ENCODE data around the gene NDRG2.
"Not testable (repeated sequence)": the region's sequence is repeated elsewhere in the genome, so short reads cannot be mapped to it uniquely, and the experiment has no call there.

The NDRG2 gene

DNA sequence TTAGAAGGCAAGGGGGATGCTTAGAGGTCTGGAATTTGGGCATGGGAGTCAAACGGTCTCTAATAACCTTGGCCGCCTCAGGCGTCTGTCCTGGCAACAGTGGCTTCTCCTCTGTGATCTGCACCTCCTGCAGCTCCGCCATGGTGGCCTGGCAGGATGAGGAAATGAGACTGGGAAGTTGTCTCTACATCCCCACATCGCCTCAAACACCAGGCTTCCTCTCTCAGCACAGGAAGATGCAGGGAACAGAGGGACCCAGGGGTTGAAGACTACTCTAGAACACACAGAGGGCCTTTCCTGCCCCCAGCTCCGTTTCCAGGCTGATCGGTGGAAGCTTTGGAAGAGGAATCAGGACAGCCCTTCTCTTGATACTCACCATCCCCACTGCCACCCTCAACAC is 1.7 kb downstream of the NDRG2 start:
- no peak for ATAC-seq (replicated peaks; ENCODE audit: extremely low read depth, poor library complexity, severe bottlenecking)
- H3K27ac Mint-ChIP-seq (ENCODE audit: low read depth) = no peak overlapping the region

DNA sequence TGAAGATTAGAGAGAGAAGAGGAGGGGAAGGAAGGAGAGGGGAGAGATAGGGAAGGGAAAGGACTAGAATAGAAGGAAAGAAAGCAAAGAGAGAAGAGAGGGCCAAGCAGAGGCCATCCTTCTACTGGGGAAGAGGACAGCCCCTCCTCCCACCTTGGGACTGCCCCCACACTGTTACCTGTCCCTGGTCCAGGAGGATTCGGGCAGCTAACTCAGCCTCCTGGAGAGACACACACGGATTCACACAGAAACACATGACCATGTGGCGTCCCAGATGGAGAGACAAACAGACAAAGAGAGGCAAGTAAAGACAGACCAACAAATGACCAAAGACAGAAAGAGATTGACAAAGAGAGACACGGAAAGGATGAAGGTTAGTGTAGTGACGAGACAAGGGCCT is 2.2 kb downstream of the NDRG2 start:
- DNase-seq (ENCODE audit: low spot score in 2 of 2) = no peak
- H3K4me1 Mint-ChIP-seq = peaks cover 6% of the 10 kb centered on the region
- no peaks in the 10 kb centered on the region for H3K27me3 Mint-ChIP-seq
- no peak for ATAC-seq (replicated peaks; ENCODE audit: extremely low read depth, poor library complexity, severe bottlenecking)
- H3K36me3 Mint-ChIP-seq (ENCODE audit: insufficient read depth) = peaks cover 9% of the 10 kb centered on the region
- no peaks in the 10 kb centered on the region for H3K9me3 Mint-ChIP-seq
- H3K4me3 Mint-ChIP-seq = peak overlapping the region; percentile 33
- H3K27ac Mint-ChIP-seq (ENCODE audit: low read depth) = no peak overlapping the region

More for the DNA sequence above, 1.7 kb downstream of the NDRG2 start:
- DNase-seq (ENCODE audit: low spot score in 2 of 2) = no peak
- H3K9me3 Mint-ChIP-seq = no peaks in the 10 kb centered on the region
- peaks cover 9% of the 10 kb centered on the region for H3K36me3 Mint-ChIP-seq (ENCODE audit: insufficient read depth)
- H3K4me3 Mint-ChIP-seq = peak overlapping the region; percentile 88
- H3K4me1 Mint-ChIP-seq = peaks cover 6% of the 10 kb centered on the region
- no peaks in the 10 kb centered on the region for H3K27me3 Mint-ChIP-seq

DNA sequence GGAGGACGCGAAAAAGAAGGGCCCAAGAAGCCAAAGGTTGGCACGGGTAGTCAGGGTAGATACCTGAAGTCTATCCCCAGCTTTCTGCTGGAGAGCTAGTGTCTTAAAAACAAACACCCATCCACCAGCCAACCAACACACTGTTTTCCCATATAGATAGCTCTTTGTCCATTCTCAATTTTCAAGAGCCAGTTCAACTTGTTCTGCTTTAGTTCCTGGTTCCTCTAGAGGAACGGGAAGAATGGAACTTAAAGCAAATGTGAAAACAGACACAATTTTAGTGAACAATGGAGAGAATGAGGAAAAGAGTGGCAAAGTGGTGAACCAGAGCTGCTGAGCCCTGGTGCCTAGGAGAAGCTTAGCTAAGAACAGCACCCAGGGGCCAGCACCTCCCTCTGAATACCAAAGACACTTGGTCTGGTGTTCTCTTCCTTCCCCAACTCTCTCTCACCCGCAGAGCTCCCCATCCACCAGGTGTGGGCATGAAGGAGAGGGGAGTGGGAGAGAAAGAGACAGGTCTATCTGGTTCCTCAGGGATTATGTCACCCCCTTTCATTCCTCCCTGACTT is 3.8 kb downstream of the NDRG2 start:
- DNase-seq (ENCODE audit: low spot score in 2 of 2) = no peak
- peaks cover 6% of the 10 kb centered on the region for H3K4me1 Mint-ChIP-seq
- H3K9me3 Mint-ChIP-seq = no peaks in the 10 kb centered on the region
- no peak overlapping the region for H3K4me3 Mint-ChIP-seq
- peaks cover 12% of the 10 kb centered on the region for H3K36me3 Mint-ChIP-seq (ENCODE audit: insufficient read depth)
- no peaks in the 10 kb centered on the region for H3K27me3 Mint-ChIP-seq
- no peak overlapping the region for H3K27ac Mint-ChIP-seq (ENCODE audit: low read depth)
- no peak for ATAC-seq (replicated peaks; ENCODE audit: extremely low read depth, poor library complexity, severe bottlenecking)

DNA sequence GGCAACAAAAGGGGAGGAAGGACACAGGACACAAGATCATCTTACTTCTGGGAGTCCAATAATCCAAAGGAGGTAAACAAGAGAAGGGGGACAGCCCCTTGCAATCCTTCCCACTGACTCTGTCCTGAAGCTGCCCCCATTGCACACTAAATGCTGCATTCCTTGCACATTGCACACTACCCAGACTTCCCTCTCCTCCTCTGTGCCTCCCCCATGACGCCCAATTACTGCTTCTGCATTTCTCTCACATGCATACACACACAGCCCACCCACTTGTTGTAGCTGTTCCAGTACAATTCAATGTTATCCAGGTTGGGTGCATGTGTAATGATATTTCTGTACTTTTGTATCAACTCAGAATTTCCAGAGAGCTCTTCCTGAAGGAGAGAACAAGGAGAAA is 5.5 kb downstream of the NDRG2 start:
- DNase-seq (ENCODE audit: low spot score in 2 of 2) (no peak), ATAC-seq (replicated peaks; ENCODE audit: extremely low read depth, poor library complexity, severe bottlenecking) (no peak)
- Mint-ChIP-seq H3K36me3 (ENCODE audit: insufficient read depth) (peaks cover 10% of the 10 kb centered on the region), H3K27me3 (peaks cover under 1% of the 10 kb centered on the region), H3K9me3 (no peaks in the 10 kb centered on the region), H3K27ac (ENCODE audit: low read depth) (no peak overlapping the region), H3K4me1 (peaks cover 6% of the 10 kb centered on the region), H3K4me3 (no peak overlapping the region)

DNA sequence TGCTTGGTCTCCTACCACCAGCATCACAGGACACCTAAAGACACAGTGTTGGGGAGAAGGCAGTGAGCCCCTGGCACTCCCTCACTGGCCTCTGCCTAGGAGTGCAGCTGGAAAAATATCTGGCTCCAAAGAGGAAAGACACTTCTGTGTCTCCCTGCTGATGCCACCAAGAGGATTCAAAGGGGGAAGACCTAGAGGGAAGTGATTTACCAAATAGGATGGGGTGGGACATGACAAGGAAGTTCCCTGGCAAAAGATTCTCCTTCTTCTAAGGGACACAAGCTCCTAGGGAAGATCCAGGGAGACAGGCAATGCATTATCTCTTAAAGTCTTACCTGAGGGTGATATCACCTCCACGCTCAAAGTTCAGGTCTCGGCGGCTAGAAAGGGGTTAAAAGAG is 6.1 kb downstream of the NDRG2 start:
- no peak overlapping the region for H3K4me3 Mint-ChIP-seq
- no peak for ATAC-seq (replicated peaks; ENCODE audit: extremely low read depth, poor library complexity, severe bottlenecking)
- DNase-seq (ENCODE audit: low spot score in 2 of 2) = no peak
- H3K9me3 Mint-ChIP-seq = no peaks in the 10 kb centered on the region
- peaks cover 7% of the 10 kb centered on the region for H3K27me3 Mint-ChIP-seq
- peaks cover 4% of the 10 kb centered on the region for H3K4me1 Mint-ChIP-seq
- H3K27ac Mint-ChIP-seq (ENCODE audit: low read depth) = no peak overlapping the region
- H3K36me3 Mint-ChIP-seq (ENCODE audit: insufficient read depth) = peaks cover 10% of the 10 kb centered on the region

DNA sequence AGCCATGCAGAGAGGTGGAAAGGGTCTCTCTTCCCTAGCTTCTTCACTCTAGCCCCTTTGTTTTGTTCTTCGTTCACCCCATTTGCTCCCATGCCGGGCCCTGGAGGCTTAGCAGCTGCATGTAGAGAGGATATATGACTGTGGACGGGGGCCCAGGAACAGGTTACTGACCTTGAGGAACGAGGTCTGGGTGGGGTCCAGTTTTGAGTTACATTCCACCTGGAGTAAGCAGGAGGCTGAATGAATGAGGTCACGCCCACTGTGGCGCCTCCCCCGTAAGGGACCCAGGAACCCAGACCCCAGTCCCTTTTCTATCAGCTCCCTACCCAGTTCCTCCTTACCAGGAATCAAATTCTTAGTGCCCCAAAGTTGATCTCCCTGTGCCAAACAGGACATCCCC is 6.6 kb downstream of the NDRG2 start:
- no peaks in the 10 kb centered on the region for H3K9me3 Mint-ChIP-seq
- ATAC-seq (replicated peaks; ENCODE audit: extremely low read depth, poor library complexity, severe bottlenecking) (no peak), DNase-seq (ENCODE audit: low spot score in 2 of 2) (no peak)
- no peak overlapping the region for H3K4me3 Mint-ChIP-seq
- peaks cover 5% of the 10 kb centered on the region for H3K4me1 Mint-ChIP-seq
- H3K36me3 Mint-ChIP-seq (ENCODE audit: insufficient read depth) = peaks cover 10% of the 10 kb centered on the region
- peaks cover 11% of the 10 kb centered on the region for H3K27me3 Mint-ChIP-seq
- no peak overlapping the region for H3K27ac Mint-ChIP-seq (ENCODE audit: low read depth)

DNA sequence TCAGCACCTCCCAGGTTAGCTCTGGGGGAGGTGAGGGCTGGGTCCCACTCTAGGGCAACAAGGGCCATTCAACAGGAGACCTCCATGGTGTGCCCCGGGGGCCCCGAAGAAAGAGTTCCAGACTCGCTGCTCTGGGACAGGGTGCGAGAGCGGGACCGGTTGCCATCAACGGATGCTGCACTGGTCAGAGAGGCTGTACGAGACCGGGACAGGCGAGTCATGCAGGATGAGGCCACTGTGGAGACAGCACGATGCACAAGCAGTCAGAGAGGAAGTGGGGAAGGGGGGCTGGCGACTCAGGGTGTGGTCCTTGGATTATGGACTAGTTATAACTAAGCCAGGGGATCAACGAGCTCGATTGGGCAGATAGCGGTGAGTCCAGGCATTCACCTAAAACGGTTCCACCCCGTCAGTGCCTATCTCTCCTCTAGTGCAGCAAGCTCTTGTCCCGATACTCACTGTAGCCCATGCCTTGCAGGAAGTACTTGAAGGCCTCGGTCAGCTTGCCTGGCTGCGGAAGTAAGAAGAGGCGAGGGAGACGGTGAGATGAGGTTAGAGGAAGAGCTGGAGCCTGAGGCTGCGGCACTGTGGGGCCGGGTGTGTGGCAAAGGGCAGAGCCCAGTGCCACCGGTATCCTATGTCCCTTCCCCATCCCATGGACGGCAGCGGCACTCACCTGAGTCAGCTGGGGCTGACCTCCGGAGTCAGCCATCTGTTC is 7.2 kb downstream of the NDRG2 start:
- ATAC-seq (replicated peaks; ENCODE audit: extremely low read depth, poor library complexity, severe bottlenecking) = no peak
- Mint-ChIP-seq H3K4me1 (peaks cover 5% of the 10 kb centered on the region), H3K27me3 (peaks cover 17% of the 10 kb centered on the region), H3K9me3 (no peaks in the 10 kb centered on the region), H3K27ac (ENCODE audit: low read depth) (no peak overlapping the region), H3K4me3 (no peak overlapping the region), H3K36me3 (ENCODE audit: insufficient read depth) (peaks cover 10% of the 10 kb centered on the region)
- no peak for DNase-seq (ENCODE audit: low spot score in 2 of 2)

DNA sequence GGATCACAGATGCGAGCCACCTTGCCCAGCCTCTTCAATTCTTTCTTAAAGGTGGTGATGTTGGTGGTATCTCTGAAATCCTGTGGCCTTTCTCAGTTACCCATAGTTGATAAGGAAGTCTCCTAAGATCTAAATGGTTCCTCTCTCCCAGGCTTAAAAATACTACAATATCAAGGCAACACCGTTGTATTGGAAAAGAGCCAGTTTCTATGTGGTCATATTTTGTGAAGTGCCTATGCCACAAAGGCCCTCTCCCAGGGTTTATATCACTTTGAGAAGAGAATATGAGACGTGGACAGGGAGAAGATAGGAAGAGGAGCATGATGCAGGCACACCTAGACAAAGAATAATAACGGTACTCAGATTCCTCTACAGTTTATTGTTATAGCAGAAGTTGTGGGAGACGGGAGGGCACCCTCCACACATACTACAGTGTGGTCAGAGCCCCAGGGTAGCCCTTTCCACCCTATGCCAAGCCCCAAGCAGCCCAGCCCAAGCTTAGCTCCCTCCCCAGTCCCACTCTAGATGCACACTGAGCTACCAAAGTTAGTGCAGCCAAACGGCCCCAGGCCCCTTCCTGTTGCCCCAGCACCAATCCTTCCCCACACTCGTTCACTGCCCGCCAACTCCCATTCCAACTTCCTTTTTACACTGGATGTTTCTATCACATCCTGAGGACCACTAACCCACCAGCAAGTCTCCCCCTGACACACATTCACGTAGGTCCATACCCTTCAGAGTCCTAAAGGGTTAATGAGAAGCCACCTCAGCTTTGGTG is 8.3 kb downstream of the NDRG2 start:
- no peak overlapping the region for H3K27ac Mint-ChIP-seq (ENCODE audit: low read depth)
- peaks cover 8% of the 10 kb centered on the region for H3K36me3 Mint-ChIP-seq (ENCODE audit: insufficient read depth)
- no peak for ATAC-seq (replicated peaks; ENCODE audit: extremely low read depth, poor library complexity, severe bottlenecking)
- no peak for DNase-seq (ENCODE audit: low spot score in 2 of 2)
- H3K9me3 Mint-ChIP-seq = no peaks in the 10 kb centered on the region
- no peak overlapping the region for H3K4me3 Mint-ChIP-seq
- H3K4me1 Mint-ChIP-seq = peaks cover 5% of the 10 kb centered on the region
- peaks cover 27% of the 10 kb centered on the region for H3K27me3 Mint-ChIP-seq

DNA sequence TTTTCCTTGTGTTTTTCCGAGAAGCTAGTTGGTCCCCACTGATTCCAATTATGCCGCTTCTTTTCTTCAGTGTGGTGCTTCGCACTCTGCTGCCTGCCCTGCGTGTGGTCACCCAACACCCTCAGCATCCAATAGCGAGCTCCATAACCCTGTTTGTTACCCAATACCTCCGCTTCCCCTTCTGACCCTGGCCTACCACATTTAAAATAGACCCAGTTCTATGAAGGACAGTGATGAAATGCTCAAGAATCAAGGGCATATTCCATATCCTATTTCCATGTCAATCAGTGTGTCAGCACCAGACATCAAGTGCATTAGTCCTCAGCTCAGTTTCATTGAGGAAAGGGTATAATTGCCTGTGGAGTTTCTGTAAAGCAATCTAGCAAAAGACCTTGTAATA is 9.5 kb downstream of the NDRG2 start:
- Mint-ChIP-seq H3K27ac (ENCODE audit: low read depth) (no peak overlapping the region), H3K4me1 (peaks cover 5% of the 10 kb centered on the region), H3K27me3 (peaks cover 38% of the 10 kb centered on the region), H3K9me3 (no peaks in the 10 kb centered on the region), H3K4me3 (no peak overlapping the region), H3K36me3 (ENCODE audit: insufficient read depth) (peaks cover 5% of the 10 kb centered on the region)
- ATAC-seq (replicated peaks; ENCODE audit: extremely low read depth, poor library complexity, severe bottlenecking) (no peak), DNase-seq (ENCODE audit: low spot score in 2 of 2) (no peak)

DNA sequence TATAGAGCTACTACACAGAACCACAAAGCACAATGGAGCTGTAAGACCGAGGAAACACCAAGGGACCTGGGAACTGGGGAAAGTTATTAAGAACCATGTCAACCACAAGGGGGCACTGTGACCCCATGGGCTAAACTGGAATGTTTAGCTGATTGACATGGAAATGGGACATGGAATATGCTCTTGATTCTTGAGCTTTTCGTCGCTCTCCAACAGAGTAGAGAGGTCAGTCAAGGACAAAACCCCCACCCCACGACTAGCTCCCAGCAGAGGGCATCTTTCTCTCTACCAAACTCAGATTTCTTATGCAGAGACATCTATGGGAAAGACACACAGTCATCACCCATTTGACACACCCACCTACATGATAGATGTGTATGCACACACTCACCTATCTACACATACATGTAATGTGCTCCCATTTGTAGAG is 10.1 kb downstream of the NDRG2 start:
- H3K27ac Mint-ChIP-seq (ENCODE audit: low read depth) = no peak overlapping the region
- H3K9me3 Mint-ChIP-seq = no peaks in the 10 kb centered on the region
- ATAC-seq (replicated peaks; ENCODE audit: extremely low read depth, poor library complexity, severe bottlenecking) = peak; percentile 72
- H3K27me3 Mint-ChIP-seq = peaks cover 39% of the 10 kb centered on the region
- peaks cover 5% of the 10 kb centered on the region for H3K4me1 Mint-ChIP-seq
- peak; percentile 60 to 72 for DNase-seq (ENCODE audit: low spot score in 2 of 2)
- no peak overlapping the region for H3K4me3 Mint-ChIP-seq
- H3K36me3 Mint-ChIP-seq (ENCODE audit: insufficient read depth) = peaks cover 5% of the 10 kb centered on the region

DNA sequence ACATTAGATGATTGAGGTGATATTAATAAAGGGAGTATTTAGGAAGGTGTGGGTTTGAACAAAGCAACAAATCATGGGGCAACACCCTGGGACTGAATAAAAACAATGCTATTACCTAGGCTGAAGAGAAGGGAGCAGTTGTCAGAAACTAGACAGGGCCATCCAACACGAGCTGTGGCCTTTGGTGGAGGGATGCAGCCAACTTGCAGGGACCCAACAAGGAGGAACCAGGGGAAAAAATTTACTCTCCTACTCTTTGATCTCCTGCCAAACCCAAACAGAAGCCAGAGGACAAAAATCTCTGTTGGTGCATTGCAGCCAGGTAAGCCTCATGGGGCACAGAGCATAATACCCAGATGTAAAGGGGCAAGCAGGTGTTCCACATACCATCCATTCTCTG is 13.7 kb downstream of the NDRG2 start:
- DNase-seq (ENCODE audit: low spot score in 2 of 2) (no peak), ATAC-seq (replicated peaks; ENCODE audit: extremely low read depth, poor library complexity, severe bottlenecking) (no peak)
- Mint-ChIP-seq H3K4me3 (no peak overlapping the region), H3K4me1 (peaks cover 5% of the 10 kb centered on the region), H3K27ac (ENCODE audit: low read depth) (no peak overlapping the region), H3K27me3 (peaks cover 48% of the 10 kb centered on the region), H3K36me3 (ENCODE audit: insufficient read depth) (peaks cover 1% of the 10 kb centered on the region), H3K9me3 (no peaks in the 10 kb centered on the region)

DNA sequence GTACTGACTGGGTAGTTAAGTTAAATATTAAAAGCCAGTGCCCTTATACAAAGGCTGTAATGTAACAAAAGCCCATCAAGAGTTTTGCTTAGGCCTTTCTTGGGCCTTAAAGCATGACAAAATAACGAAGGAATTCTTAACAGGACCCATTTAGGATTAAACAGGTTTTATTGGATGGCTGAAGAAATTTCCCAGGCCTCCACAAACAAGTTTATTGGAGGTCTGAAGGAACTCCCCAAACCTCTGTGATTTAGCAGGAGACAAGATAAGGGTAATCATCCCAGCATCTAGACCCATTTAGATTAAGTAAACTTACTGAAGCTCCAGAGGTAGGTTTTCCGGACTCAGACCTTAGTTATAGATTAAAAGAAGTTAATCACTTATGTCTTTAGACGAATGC is 15.1 kb downstream of the NDRG2 start:
- H3K27me3 Mint-ChIP-seq = peaks cover 48% of the 10 kb centered on the region
- not testable (repeated sequence) for H3K4me1 Mint-ChIP-seq; DNase-seq (ENCODE audit: low spot score in 2 of 2); H3K36me3 Mint-ChIP-seq (ENCODE audit: insufficient read depth); H3K9me3 Mint-ChIP-seq; H3K27ac Mint-ChIP-seq (ENCODE audit: low read depth); H3K4me3 Mint-ChIP-seq; ATAC-seq (replicated peaks; ENCODE audit: extremely low read depth, poor library complexity, severe bottlenecking)

Data from central memory CD8-positive, alpha-beta T cell (primary cell).